GM18498 (cell line): Measurements from ENCODE around the gene IBSP.

Source experiments
- ATAC-seq: cut with Tn5 transposase; IDR thresholded peaks from one replicate; pipeline ENCODE4 v1.9.1; 2021; ENCODE audit warnings: mild to moderate bottlenecking, moderate library complexity; ENCODE audit not compliant: unreplicated experiment

The IBSP gene, protein sequence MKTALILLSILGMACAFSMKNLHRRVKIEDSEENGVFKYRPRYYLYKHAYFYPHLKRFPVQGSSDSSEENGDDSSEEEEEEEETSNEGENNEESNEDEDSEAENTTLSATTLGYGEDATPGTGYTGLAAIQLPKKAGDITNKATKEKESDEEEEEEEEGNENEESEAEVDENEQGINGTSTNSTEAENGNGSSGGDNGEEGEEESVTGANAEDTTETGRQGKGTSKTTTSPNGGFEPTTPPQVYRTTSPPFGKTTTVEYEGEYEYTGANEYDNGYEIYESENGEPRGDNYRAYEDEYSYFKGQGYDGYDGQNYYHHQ

DNA sequence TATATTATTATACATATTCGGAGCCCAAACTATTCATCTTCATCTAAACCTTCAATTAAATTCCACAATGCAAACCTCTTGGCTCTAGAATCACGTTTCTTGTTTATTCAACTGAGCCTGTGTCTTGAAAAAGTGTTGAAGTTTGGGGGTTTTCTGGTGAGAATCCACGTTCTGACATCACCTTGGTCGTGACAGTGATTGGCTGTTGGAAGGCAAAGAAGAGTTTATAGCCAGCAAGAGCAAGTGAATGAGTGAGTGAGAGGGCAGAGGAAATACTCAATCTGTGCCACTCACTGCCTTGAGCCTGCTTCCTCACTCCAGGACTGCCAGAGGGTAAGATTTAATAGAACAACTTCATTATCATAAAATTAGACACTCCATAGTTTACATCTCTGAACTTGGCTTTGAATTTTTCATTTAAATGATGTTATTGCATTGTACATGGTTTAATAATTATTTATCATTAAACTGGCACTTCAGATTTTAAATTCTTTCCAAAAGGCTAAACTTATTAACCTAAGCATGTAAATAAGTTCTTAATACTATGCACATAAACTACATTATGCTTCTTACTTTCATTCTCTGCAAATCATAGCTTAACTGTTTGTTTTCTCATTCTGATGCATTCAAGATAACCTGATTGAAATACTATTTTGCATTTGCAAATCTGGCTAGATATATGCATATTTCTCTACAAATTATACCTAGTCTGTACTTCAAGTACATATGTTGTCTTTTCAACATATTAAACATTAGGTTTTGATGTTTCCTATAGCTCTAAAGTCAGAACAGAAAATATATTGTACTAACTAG, at the start of gene IBSP:
IBSP (plus strand) TSS at position 254 of the 813 bp plus-strand sequence. CDS start 2,808 bp downstream, outside the sequence.
- ATAC-seq = no peak

DNA sequence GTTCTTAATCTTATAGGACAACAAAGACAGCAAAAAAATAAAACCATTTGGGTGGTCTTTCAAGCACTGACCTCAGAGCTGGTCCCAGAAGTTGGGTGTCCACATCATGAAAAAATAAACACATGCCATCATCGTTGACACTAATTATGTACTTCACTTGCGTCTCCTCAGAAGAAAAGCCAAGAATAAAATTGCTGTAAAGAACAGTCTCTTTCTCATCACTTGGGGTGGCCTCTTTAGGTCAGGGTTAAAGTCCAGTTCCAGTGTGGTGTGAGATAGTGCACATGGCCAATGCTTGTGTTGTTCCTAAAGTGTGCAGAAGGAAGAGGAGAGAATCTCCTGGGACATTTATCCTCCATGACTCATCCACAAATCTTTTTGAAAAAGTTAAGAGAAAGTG, 49.5 kb upstream of the IBSP start:
- no peak for ATAC-seq

DNA sequence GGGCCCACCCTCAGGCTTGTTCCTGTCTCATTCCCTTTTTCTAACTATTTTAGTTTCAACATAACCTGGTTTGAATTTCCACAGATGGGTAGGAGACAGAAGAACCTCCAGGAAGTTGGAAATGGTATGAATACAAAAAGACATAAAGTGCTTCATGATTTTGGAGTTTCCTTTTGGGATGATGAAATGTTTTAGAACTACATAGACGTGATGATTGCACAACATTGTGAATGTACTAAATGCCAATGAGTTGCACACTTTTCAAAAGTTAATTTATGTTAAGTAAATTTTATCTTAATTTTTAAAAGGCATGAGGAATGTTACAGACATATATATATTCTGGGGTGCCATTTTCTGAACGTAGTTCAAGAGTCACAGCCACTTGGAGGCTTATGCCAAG, 41.1 kb upstream of the IBSP start:
- no peak for ATAC-seq

DNA sequence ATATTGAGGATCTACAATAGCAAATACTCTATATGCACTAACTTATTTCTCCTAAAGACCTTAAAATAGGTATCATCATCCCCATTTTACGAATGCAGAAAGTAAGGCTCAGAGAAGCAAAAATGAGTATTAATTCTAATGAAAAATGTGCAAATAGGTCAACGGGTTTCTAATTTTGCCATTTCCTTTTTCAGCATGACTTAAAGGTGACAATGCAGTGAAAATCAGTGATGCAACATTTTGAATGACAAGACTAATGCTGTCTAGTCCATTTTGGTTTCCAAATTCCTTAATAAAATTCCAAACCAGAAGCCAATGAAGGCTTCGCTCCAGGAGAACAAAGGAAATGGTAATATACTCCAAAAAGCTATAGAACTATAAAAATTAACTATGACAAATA, 37.0 kb upstream of the IBSP start:
- no peak for ATAC-seq

DNA sequence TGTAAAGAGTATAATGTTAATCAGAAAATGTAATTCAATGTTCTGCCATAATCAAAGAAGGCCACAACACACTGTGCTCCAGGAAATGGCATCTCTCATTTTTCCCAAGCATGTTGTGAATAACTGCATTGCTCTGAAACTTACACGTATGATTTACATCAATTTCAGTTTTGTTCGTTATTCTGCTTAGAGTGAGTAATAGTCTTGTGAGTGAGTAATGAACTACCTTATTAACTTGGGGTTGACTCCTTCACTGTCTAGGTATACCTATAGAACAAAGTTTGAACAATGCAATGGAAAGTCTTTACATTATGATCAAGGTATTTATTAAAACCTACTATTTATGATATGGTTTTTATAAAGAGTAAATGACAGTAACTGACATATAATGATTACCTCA, 17.8 kb upstream of the IBSP start:
- no peak for ATAC-seq

DNA sequence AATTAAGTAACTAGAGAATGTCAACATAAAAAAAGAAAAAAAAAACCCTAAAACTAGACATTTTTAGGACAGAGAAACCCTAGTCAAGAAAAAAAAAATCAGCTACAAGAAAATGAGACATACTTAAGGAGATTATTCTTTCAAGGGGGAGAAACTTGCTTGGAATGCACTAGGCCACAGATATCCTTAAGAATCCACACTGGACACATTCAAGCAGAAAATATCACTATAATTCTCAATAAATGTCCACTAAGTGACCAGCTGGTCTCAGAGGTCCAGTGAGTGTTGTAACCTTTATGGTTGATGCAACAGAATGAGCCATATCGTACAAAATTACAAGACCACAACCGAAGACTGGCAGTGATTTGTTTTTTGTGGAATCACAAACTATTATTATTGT, 15.6 kb upstream of the IBSP start:
- no peak for ATAC-seq

DNA sequence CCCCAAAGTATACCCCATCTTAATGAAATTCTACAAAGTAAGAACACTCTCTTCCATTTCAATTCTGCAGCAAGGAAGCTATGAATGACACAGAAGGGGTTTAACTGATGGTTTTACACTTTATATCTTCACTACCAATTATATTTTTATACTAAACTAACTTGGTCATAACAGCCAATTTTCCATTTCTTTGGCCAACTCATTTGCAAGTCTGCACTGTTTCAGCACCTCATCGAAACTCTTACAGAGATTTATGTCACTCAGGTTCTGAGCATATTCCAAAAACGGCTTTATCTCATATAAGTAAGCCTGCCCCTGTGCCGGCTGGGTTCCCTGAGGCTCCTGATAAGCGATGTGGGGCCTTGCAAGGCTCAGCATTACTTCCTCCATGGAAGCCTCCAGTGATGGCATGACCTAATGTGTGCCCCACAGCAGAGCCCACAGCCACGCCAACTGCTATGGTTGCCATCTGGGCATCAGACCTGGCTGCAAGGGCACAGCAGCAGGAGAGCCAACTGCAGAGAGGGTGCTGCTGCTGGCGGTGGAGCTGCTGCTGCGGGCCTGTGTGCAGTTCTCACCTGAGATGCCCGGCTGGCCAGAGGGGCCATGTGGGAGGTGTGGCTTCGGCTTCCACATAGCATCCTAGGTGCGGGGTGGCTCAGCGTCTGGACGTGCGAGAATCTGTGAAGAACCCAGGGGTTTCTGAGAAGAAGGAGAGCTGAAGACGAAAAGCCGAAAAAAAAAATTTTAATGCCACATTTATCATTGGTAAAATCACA, 13.4 kb upstream of the IBSP start:
- ATAC-seq = no peak

DNA sequence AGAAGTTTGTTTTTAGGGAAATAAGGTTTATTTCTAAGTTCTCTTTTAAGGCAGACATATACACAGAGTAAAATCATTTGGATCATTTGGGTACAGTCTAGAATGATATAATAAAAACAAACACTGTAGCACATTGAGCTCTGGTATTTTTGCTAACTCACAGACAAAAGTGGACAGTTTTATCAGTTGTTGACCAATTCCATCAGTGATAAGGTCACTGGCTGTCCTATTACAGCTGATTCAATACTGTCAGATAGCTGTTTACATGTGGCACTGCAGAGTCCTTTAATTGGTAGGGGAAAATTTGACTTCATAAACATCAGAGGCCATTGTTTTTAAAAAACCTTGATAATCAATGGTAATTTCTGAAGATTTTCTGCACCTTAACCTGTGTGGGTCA, 3.5 kb downstream of the IBSP start:
- ATAC-seq = no peak

DNA sequence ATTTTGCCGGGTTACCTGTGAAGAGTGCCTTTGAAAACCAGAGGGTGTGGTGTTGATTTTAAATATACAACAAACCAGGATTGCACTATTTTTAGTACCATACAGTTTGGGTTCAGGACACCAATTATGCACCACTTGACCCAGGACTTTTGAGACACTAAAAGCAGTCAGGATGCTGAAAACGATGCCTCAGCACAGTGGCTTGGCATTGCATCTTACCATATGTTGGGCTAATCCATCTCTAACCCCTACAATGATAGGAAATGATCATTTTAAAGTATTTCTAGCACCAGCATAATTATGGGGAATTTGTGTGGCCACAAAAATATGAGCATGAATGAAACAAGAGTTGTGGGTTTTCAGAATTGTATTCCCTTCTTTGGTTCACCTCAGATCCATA, 4.1 kb downstream of the IBSP start:
- no peak for ATAC-seq

DNA sequence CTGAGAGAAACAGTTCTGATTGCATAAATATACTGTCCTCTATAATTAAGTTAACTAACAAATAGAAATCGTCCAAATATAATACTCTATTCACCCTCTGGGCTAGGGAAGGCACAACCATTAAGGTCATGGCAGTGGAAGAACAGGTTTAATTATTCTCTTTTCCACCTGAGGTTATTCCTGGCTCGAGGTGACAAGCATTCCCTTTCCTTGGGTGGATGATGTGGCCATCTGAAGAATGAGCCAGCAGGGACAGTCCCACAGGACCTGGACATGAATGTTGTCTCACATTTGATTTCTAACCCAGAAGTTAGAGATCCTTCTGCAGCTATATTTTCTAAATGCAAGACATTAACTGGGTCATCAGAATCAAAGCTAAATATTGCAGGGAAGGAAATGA, 5.5 kb downstream of the IBSP start:
- ATAC-seq = no peak

DNA sequence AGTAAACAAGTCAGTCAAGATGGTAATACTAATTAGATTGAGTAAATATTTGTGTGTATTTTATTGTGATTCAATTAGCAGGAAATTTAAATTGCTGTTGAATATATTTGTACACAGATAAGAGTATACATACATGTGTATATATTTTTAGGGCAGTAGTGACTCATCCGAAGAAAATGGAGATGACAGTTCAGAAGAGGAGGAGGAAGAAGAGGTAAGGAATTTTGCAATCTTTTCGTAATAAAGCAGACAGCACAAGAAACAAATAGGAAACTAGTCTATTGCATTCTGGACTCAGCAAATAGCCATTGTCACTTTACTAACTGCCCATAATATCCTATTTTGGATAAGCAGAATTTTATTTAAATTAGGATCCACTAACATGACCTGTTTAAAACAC, 6.6 kb downstream of the IBSP start:
- no peak for ATAC-seq

DNA sequence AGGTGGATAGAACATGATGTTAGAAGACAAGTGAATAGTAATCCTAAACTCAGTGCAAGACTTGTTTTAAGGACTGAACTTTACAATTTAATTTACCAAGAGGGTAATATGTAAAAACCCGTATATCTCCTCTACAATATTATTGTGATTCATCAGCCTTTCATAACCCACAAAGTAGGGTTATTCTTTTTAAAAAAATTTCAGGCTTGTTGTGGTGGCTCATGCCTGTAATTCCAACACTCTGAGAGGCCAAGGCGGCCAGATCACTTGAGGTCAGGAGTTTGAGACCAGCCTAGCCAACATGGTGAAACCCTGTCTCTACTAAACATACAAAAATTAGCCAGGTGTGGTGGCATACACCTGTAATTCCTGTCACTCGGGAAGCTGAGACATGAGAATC, 7.2 kb downstream of the IBSP start:
- ATAC-seq = no peak

DNA sequence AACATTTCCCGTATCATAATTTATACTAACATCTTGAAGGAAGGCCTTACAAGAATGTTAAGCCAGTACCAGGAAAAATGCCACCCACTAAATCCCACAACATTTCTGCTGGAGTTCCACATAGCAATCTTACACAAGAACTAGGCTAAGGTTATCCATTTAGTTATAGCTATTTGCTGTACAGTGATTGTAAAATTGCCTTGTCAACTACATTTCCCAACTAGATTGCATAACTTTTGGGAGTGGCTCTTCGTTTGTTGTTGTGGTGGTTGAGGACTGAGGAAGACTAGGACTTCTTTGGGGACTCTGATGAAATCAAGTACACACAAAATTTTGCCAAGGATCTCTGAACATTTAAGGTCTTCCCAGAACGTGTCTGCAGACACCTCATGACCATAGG, 8.0 kb downstream of the IBSP start:
- ATAC-seq = no peak

DNA sequence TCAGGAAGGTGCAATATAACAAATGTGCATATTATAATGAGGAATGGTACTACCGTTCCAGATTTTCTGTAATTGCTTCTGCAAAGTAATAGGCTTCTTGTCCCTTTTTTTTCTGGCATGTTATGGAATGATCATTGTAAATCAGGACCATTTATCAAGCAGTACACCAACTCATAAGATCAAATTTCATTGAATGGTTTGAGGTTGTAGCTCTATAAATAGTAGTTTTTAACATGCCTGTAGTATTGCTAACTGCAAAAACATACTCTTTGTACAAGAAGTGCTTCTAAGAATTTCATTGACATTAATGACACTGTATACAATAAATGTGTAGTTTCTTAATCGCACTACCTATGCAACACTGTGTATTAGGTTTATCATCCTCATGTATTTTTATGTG, 12.6 kb downstream of the IBSP start:
- ATAC-seq = no peak

DNA sequence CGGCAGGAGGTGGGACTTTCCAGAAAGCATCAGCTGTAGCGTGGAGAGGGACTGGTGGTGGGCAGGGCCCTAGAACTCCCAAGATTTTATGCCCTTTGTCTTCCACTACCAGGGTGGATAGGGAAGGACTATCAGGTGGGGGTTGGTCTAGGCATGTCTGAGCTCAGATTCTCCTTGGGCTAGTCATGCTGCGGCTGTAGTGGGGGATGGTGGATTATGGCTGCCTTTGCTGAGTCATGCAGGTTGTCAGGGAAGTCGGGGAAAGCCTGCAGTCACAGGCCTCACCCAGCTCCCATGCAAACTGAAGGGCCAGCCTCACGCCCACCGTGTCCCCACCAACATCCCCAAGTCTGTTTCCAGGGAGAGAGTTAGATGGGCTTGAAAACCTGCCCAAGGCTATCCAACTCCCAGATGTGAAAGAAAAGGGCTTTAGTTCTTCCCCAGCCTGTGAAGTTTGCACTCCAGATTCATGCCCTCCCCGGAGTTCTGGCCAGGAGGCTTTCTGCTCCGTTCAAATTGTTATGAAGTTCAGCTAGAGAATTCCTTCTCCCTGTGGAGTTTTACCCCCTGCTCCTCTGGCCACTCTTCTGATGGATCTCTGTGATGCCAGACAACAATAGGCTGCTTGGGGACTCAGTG, 20.0 kb downstream of the IBSP start:
- ATAC-seq = no peak

DNA sequence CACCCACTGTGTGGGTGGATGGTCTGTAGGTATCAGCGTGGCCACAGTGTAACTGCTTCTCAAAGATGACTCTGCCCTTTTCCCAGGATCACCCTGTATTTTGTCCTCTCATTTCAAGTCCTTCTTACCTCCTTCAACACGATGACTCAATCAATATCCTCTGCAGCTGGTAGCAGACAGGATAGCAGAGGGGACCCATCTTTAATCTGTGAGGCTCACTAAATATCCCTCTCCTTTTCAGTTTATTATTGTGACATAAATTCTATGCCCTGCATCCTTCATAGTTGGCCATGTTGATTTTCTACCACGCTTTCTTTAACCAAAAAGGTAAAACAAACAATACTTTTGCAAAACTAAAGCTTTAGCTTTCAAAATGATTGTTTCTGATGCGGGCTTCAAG, 23.8 kb downstream of the IBSP start:
- ATAC-seq = no peak

DNA sequence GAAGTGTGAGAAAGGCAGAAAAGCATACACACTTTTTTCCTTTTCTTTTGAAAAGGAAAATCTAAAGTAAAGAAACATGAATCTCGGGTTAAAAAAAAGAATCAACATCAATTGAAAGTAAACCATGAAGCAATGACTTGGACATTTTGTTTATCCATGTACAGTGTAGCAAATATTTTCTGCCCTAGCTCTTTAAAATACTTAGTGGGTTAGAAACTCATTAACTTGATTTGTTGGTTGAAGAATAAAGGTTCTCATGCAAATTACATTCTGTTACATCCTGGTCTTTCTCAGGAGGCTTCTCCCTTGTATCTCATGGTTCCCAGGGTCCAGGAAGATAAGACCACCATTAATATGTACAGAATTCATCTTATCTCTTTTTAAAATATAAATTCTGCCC, 24.4 kb downstream of the IBSP start:
- ATAC-seq = no peak

DNA sequence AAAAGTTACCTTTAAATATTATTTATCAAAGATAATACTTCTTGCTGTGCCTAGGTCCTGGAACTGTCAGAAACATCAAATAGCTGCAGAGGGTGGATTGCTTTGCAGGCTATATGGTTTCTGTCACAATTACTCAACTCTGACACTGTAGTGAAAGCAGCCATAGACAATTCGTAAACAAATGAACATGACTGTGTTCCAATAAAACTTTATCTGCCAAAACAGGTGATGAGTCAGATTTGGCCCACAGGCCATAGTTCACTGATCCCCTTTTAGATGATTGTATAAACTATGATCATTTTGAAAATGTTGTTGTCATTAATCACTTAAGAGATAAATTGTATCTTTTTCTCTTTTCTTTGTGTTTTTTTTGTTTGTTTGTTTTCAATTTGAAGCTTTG, 25.0 kb downstream of the IBSP start:
- ATAC-seq = no peak

DNA sequence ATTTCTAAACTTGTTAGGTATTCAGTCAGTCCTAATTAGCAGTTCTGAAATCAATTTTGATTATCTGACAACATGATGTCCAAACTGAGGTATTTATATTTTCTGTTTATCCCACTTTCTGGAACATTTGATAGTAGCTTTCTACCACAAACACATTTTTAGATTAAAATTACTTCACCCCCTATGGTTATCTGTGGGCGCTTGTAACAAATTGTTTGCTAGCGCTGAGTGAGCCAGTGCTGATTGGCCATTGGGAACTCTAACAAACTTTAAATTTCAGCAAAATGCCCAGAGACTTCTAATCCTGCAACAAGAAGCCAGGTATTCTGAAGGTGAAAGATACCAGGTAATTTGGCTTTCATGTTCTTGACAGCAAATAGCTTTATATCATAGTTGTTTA, 33.3 kb downstream of the IBSP start, which contains the start of gene MEPE:
MEPE (plus strand) TSS at position 301 of the 400 bp plus-strand sequence. CDS start 1,746 bp downstream, outside the sequence.
- no peak for ATAC-seq

DNA sequence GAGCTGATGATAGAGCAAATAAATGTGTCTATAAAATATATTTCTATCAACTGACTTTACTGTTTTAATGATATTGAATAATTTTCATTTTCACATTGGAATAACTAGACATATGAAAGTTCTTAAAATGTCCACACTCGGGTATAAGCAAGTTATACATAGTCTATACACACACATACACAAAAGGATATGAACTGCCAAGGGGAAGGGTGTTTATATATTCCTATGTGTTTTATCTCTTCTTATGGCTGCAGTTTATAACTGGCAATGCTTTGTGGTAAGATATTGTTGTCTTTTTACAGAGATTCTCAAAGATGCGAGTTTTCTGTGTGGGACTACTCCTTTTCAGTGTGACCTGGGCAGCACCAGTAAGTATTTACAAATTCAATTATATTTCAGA, 35.0 kb downstream of the IBSP start:
- ATAC-seq = no peak

DNA sequence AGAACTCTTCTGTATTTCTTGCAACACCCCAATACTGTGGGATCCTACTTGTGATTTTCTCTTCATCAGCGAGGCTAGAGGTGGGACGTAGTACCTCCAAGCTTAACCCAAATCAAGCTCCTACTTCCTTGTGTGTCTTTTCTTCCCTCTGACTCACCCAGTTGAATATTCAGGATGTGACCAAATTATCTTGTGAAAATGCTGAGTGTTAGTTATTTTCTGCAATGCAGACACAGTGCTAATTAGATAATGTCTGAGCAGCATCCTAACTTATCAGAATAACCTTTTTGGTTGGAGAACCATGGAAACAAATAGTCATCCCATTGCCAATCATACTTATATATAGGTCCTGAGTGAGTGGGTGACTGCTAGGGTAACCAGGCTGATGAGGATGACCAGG, 35.8 kb downstream of the IBSP start:
- ATAC-seq = no peak
